ENCODE measurements around the gene E4F1.

The E4F1 gene

DNA sequence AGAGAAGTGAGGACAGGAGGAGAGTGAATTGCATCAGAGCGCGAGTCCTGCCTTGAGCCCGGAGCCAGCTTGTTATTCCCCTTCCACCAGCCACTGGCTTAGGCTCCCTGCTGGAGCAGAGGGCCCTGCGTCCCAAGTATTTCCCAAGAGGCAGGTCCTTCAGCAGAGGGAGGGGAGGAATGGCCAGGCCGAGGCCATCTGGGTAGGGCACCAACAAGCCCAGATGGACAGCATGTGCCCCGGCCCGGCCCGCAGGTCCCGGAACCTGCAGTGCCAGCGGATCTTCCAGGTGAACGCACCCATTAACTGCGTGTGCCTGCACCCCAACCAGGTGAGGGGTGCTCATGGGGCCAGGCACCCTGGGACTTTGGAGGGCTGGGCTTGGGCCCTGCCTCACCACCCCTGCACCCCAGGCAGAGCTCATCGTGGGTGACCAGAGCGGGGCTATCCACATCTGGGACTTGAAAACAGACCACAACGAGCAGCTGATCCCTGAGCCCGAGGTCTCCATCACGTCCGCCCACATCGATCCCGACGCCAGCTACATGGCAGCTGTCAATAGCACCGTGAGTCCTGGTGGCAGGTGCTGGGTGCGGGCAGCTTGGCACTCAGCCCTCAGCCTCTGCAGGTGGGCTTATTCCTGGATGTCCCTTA lies 16.5 kb upstream of the E4F1 start:
- no peak for DNase-seq

DNA sequence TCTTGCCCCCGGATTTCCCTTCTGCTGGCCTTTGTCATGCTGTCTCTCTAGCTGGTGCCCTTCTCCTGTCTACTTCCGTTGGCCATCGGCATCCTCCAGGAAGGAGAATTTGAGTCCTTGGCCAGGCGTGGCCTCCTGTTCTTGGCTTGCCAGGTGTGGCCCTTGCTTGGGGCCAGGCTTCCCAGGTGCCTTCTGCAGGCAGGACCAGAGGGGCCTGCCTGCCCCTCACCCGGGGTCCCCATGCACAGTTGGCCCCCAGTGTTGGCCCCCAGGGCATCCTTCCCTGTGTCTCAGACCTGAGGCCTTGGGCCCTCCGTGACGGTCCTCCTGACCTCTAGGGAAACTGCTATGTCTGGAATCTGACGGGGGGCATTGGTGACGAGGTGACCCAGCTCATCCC lies 15.5 kb upstream of the E4F1 start:
- DNase-seq: no peak

DNA sequence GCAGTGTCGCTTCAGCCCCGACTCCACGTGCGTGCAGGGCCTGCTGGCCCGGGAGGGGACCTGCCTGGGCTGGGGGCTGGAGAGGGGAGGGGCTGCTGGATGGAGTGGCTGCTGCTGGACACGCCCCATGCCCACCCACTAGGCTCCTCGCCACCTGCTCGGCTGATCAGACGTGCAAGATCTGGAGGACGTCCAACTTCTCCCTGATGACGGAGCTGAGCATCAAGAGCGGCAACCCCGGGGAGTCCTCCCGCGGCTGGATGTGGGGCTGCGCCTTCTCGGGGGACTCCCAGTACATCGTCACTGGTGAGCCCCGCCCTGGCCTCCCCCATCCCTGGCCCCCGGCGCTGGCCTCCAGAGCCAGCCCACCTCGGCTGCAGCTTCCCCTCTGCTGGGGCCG lies 15.1 kb upstream of the E4F1 start:
- no peak for DNase-seq

DNA sequence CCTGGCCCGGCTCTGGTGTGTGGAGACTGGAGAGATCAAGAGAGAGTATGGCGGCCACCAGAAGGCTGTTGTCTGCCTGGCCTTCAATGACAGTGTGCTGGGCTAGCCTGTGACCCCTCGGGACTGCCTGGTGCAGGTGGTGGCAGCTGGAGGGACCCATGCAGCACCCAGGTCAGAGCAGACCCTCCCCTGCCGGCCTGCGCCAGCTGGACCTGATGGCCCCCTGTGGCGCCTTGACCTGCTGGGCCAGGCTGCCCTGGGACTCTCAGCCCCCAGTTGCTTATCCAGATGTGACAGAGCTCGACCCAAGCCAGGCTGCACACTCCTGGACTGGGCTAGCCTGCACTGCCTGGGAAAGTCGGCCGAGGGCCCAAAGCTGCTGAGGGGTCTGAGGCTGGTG lies 14.6 kb upstream of the E4F1 start:
- DNase-seq: no peak

DNA sequence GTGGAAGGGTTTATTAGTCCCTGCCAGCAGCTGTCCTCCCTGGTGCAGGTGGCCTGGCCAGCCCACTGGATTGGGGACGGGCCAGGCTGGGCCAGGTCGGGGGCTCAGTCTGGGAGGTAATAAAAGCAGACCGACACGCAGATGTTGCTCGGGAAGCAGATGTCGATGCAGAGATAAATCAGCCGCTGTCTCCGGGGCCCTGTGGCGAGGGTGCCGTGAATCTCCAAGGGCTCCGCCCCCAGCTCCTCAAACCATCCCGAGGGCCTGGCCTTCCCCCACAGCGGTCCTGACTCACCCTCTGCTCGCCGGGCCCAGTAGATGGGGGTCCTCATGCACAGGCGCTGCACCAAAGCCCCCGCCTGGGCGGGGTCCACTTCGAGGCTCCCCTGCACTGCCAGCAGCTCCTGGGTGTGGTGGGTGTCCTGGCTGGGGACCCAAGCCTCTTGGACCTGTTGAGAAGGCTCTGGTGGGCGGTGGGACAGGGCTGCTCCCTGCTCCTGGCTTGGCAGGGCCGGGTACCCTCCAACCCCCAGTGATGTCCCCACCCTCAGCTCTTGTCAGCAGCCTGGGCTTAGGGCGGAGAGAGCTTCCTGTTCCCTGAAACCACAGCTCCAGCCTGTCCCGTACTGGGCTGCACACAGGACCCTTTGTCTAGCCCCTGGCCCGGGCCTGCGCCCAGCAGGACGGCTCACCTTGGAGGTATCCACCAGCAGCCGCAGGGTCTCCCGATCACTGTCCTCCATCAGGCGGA lies 14.0 kb upstream of the E4F1 start:
- DNase-seq: peak; percentile 56

DNA sequence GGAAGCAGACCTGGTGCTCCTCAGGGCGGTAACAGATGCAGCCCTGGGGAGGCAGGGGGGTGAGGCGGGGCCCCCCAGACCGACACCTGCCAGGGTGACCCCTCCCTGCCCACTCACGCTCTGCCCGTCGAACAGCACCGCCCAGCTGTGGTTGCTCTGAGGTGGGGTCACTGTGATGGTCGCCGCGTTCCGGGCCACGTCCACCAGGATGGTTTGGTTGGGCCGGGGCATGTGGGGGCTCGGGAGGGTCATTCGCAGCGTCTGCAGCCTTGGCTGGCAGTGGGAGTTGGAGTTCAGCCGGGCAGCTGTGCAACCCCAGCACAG lies 13.4 kb upstream of the E4F1 start:
- no peak for DNase-seq

DNA sequence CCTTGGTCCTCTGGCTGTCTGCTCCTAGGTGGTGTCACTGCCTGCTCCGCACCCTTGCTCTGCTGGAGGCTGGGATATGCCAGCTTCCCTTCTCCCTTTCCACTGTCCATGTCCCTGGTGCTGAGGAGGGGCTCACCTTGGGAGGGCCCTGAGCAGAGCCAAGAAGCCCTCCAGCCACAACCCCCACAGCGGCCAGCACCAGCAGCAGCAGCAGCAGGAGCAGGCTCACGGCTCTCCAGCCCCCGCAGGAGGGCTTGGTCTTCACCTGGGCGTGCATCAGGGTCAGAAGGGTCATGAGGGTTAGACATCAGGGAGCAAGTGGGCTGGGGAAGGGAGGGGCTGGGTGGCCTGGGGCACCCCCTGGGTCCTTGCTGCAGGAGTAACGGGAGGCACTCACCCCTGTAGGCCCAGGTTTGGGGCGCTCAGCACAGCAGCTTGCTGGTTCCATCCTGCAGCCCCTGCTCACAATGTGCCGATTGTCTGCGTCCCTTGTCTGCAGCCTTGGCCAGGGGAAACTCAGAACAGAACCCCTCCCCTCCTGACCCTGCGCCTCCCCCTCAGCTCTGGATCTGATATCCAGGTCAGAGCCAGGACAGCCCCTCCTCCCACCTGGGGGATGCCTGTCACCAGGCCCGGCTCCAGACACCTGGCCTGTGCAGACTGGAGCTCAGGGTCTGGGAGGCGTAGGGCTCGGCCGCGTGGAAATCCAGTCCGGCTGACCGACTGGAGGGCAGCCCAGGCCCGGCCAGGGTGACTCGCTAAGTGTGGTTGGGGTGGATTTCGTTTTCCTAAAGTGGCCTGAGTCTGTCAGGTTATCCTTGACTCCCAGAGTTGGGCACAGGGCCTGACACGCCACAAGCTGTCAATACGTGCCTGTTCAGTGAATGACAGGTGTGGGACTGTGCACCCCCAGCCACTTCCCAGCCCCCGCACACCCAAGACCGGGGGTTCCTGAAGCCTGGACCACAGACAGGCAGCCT lies 12.7 kb upstream of the E4F1 start, which contains the start of gene BRICD5:
Gene BRICD5 (minus strand): TSS at position 478 of the 980 bp plus-strand sequence. CDS start 30 bp downstream, at position 448.
- DNase-seq: no peak

DNA sequence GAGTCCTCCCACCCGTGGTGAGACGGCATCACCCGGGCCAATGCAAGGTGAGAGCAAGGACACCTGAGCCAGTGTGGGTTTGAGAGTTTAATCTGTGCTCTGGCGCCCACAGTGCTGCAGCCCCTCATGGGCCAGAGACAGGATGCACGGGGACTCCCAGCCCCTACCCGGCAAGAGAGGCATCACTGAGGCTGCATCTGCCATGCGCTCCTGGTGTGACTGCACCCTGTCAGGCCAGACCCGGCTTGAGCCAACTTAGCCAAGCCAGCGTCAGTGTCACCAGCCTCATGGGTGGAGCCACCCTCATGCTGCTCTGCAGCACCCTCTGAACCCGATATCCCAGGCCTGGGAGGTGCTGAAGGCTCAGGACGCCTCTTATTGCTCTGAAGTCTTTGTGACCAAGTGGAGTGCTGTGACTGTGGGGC lies 11.5 kb upstream of the E4F1 start:
- DNase-seq: no peak

DNA sequence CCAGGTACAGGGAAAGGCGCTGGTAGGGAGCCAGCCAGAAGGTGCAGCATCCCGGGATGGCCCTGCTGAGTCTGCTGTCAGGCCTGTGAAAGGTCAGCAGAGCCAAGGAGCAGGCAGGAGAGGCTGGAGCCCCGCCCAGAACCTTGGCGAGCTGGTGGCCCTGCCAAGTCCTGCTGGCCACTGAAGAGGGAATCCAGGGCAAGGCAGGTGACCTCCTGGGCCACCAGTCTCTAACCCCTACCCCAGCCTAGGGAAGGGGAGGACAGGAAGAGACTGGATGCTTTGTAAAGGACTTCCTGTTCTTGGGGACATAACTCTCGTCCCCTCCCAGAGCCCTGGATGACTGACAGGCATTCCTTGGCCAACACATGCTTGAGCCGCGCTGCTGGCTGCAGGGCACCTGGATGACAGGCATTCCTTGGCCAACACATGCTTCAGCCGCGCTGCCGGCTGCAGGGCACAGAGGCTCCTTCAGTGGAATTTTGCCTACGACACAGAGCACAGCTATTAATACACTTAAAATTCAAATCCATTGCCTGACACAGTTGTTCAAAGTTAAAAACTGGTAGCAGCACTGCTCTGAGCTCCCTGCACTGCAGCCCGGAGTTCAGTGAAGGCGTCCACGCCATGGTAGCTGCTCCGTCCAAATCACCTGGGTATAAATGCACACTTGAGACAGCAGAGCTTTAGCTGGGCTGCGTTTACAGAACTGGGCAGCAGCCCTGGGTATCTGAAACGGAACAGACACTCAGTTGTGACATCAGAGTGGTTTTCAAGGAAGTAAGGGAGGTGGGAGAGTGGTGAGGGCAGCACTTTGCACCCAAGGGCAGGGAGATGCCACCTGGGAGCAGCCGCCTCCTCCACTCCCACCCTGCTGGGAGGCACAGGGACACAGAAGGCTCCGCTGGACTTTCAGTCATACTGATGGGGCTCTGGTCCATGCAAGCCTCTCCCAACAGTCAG lies 10.7 kb upstream of the E4F1 start:
- peak; percentile 46 for DNase-seq

DNA sequence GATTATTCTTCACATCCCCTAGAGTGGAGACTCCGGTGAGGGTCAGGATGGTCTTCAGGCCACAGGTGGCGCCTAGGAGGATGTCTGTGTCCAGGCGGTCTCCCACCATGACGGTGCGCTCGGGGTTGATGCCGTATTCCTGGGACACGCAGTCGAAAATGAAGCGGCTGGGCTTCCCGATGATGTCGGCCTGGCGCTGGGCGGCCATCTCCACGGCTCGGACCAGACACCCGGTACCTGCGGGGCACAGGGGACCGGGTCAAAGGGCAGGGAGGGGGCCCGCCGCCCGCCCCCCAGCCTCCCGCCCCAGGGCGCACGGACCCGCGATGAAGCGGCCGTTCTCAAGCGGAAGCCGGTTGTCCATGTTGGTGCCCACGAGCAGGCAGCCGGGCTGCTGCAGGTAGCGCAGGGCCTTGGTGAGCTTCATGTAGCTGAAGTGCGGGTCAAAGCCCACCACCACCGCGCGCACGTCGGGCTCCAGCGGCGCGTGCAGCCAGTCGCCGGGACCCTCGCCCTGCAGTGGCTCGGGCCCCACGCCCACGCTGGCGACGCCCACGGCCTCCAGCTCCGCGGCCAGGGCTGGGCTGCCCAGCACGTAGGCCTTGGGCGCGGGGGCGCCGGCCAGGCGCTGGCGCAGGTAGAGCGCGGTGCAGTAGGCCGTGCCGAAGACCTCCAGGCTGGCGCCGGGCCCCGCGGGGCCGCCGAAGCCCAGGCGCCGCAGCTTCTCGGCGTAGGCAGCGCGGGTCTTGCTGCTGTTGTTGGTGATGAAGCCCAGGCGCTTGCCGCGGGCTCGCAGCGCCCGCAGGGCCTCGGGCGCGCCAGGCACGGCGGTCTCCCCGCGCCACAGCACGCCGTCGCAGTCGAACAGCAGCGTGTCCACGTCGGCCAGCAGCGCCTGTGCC lies 9.3 kb upstream of the E4F1 start:
- peak; percentile 54 for DNase-seq

DNA sequence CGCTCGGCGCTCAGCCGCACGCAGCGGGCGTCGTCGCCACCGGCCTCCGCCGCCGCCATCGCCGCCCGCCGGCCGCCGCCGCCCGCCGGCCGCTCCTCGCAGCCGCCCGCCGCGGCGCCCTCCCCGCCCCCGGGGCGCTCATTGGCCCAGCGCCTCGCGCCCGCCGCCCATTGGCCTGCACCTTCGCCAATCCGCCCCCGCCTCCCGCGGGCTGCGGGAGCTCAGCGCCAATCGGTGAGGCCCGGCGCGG lies 8.7 kb upstream of the E4F1 start, which contains the start of gene PGP:
Gene PGP (minus strand): TSS at position 122 of the 250 bp plus-strand sequence. CDS start 63 bp downstream, at position 59.
- no peak for DNase-seq

DNA sequence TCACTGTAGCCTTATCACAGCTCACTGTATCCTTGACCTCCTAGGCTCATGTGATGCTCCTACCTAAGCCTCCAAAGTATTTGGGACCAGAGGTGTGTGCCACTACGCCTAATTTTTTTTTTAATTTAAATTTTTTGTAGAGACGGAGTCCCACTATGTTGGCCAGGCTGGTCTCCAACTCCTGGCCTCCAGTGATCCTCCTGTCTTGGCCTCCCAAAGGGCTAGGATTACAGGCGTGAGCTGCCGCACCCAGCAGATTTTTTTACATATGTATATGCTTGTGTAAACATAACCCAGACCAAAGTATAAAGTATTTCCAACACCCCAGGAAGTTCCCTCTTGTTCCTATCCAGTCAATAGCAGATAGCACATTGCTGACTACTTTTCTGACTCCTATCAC lies 7.1 kb upstream of the E4F1 start:
- DNase-seq: no peak

DNA sequence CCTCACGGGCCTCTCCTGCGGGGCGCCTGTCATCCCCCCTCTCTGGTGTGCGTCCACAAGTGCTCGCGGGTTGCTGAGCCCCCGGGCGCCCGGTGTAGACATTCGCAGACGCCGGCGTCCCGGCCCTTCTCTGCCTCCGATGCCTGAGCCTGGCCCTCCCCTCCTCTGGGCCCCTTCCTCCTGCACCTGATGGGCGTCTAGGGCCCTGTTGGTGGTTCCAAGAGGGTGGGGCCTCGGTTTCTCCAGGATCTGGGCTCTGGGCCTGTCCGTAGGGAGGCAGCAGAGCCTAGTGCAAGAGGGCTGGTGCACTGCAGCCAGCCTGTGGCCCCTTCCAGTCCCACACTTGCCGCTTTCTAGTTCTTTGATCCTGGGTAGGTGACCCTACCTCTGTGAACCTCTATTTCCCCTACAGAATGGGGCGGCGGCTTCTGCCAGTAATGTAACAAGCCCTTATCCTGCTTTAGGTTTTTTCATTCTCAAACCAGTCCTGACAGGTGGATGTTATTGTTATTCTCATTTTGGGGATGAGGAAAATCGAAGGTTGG lies 623 bp downstream of the E4F1 start:
- peak; percentile 76 for DNase-seq

DNA sequence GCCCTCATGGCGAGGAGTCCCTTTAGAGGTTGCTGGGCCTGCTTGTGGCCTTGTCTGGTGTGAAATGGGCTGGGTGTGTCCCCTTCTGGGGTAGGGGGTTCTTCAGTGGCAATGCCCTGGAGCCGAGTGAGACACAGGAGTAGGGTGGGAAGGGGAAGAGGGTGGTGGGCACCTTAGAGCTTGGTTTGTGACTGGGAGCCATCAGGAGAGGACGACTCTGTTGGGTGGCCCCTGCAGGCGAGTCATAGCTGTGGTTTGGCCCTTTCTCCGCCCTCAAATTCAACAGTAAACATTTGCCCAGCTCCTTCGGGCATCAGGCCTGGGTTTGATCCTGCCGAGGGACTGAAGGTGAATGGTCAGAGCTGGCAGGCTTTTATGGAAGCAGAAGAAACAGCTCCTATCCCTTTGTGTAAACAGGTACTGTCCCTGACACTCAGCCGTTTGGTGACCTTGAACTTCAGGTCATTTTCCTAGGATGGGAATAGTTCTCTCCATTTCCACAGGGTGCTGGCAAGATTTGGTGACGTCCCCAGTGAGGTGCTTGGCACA lies 2.9 kb downstream of the E4F1 start:
- peak; percentile 52 for DNase-seq

DNA sequence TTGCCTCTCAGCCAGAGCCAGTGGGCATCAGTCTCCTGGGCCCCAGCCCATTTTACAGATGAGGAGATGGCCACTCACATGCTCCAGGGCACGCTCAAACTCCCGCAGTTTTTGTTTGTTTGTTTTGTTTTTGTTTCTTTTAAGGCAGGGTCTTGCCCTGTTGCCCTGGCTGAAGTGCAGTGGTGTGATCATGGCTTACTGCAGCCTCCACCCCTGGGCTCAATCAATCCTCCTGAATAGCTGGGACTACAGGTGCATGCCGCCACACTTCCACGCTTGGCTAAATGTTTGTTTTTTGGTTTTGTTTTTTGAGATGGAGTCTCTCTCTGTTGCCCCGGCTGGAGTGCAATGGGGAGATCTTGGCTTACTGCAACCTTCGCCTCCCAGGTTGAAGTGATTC lies 3.5 kb downstream of the E4F1 start:
- DNase-seq: no peak

DNA sequence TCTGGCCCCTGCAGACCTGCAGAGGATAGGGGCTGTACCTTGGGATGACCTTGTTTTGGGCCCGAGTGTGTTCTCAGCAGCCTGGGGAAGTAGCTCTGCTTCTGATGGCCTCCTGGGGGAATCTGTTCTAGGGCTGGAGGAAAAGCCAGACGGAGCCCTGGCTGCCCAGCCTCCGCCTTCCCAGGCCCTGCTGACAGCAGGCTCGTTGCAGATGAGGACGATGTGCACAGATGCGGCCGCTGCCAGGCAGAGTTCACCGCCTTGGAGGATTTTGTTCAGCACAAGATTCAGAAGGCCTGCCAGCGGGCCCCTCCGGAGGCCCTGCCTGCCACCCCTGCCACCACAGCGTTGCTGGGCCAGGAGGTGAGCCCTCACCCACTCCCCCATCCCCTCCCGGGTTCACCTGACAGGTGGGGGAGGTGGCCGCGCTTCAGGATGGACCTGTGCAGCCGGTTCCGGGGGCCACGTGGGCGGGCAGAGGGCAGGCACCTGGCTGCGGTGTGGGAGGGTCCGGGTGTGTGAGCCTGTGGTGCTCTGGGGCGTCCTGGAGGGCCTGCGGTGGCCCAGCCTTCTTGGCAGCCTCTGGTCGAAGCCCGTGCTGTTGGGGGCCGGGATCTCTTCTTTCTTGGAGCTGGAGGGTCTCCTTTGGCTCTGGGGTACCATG lies 4.9 kb downstream of the E4F1 start:
- DNase-seq: no peak

DNA sequence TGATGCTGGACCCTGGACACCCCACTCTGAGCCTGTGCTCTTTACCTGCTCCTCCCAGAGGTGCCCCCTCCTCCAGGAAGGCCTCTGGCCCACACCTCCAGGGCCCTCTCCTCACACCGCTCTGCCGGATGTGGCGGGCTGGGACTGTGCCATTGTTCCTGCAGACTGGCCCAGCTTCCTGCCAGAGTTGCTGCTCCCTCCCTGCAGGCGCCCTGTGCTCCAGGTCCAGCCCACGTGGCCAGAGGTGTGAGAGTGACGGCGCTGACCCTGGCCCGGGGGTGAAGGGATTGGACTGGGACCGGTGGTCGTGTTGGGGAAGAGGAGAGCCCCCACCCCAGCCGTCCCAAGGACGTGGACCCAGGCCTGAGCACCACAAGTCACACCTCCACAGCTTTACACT lies 5.7 kb downstream of the E4F1 start:
- DNase-seq: no peak

DNA sequence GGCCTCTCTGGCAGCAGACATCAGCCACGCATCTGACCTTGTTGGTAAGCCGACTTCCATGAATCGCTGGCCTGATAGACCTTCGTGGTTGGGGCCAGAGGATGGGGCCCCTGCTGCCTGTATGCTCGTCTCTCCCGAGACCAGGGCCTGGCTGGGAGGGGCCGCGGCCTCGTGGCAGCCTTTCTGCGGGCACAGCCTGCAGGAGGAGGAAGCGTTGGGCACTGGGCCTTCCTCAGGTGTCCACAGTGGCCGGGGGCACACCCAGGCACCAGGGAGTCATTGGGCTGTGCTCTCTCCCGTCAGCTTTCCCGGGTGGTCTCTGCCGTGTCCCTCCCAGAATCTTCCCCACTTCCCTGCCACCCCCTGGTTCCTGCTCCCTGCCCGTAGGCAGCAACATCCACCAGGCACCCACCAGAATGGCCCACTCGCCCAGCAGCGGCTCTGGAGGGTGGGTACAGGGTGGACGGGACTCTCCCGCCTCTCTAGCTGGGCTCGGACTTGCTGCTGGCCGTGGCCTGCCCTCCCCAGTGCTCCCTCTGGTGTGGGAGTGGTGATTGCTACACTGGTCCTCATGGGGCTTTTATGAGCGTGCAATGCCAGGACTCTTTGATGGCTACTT lies 6.3 kb downstream of the E4F1 start:
- no peak for DNase-seq

DNA sequence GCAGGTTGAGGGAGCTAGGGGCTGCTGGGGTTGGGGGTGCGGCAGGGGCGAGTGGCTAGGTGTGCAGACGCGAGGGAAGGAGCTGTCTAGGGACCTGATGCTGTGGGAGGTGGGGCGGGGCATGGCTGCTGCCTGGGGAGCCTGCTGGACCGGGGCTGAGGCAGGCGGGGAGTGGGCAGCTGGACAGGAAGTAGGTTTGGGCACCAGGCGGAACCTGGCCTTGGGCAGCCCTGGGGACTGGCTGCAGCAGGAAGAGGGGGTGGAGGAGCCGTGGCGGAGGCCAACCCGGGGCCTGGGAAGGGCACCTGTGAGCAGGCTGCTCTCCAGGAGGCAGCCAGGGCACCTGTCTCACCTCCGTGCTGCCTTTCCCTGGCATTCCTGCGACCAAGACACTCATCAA lies 7.0 kb downstream of the E4F1 start:
- DNase-seq: no peak
